GM19395 (cell line): ENCODE results near the gene RPL12.

ENCODE experiments used
- ATAC-seq: cut with Tn5 transposase; IDR thresholded peaks from one replicate; pipeline ENCODE4 v1.9.1; 2021; ENCODE audit warnings: mild to moderate bottlenecking, moderate library complexity; ENCODE audit not compliant: unreplicated experiment

The RPL12 gene

GRCh38 chr9:127444283-127444920, 6.8 kb downstream of the RPL12 start:
- ATAC-seq: no peak

DNA sequence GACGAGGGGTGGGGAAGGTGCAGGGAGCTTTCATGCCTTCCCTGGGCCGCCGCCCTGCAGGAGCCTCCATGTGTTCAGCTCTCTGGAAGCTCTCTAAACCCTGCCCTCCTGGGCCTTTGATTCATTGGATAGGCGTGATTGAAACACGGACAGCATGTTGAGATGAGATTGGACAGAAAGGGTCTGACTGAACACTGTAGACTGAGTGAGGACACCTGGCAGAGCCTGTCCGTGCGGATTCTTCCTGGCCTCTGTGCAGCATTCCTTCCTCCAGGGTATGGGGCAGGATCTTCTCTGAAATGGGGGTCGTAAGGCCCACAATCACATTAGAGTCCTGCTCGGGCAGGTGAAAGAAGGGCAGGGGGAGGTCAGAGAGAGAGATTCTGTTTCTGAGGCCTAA, 12.8 kb downstream of the RPL12 start:
- no peak for ATAC-seq

DNA sequence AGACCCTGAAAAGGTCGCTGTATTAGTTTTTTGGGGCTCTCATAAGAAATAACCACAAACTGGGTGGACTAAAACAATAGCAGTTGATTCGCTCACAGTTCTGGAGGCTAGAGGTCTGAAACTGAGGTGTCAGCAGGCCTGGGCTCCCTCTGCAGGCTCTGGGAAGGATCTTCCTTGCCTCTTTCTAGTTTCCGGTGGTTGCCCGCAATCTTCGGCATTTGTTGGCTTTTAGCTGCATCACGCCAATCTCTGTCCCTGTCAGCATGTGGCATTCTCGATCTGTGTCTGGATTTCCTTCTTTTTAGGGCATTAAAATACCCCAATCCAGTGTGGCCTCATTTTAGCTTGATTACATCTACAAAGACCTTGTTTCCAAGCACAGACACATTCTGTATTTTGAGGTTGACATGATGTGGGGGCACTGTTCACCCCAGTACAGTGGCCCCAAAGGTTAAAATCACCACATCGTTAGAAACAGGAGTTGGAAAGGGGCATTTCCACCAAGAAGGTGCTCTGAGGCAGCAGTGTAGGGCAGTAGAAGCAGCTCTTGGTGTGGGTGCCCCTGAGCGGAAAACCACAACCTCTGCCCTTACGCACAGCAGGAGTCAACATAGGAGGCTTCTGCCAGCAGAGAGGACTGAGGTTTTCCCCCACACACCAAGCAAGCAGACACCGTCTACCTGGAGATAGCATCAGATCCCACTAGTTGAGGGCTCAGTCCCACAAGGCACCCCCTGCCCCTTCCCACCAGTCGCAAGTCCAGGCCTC, 13.5 kb downstream of the RPL12 start:
- ATAC-seq: no peak

- no peak for ATAC-seq
Measured at GRCh38 chr9:127430415-127430814, 20.8 kb downstream of the RPL12 start.

- no peak for ATAC-seq
Measured at GRCh38 chr9:127428348-127428747, 22.9 kb downstream of the RPL12 start.

DNA sequence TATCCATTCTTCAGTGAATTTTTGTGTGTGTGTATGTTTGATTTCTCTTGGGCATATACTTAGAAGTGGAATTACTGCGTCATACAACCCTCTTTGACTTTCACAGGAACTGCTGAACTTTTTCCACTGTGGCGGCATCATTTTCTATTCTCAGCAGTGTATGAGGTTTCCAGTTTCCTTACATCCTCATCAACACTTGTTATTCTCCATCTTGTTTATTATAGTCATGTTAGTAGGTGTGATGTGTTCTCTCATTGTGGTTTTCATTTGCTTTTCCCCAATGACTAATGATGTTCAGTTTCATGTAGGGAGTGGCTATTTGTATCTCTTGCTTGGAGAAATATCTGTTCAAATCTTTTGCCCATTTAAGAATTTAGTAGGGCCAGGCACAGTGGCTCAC, 24.4 kb downstream of the RPL12 start:
- no peak for ATAC-seq

DNA sequence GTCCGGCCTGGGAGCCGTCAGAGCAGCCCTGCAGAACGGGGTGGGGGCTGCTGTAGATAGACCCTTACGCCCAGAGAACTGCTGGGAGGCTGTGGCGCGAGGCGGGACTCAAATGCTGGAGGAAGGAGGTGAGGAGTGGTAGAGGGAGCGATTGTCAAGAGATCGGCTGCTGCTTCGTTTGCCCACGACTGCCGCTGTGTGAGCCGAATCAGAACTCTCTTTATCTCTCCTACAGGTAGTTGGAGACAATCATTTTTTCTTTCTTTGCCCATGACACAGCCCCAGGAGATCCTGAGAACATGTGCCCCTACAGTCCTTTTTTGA, 26.6 kb downstream of the RPL12 start:
- peak; percentile 18 for ATAC-seq

DNA sequence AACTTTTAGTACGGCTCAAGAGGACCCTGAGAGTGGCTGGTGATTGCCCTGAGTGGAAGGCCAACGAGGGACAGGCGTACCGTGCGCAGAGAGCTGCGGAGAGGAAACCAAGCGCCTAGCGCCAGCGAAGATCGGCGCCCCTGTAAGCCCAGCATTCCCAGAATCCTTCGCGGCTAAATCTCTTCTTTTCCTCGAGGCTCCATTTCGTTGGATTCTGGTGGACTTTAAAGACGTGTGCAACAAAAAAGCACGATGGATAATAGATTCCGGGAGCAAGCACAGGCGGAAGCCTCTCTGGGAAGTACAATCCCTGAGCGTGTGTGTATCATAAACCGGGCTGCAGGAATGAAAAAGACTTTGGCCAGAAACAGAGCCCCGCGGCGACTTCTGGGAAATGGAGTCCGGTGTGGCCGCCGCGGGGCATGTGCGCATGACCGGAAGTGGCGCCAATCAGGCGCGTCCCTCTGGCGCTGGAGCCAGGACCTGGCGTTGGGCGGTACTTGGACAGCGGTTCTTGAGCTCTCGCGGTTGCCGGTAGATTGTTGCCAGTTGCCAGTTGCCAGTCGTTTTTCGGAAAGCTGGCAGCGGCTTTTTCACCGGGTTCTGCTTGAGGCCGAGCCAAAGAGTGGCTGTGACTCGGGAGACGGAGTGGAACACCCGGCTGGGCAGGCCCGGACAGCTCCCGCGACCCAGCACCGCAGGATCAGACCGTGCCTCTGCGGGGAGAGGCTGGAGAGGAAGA, 27.1 kb downstream of the RPL12 start, which contains the start of gene ZNF79:
TSS of gene ZNF79 (plus strand) at position 449 of the 742 bp plus-strand sequence. CDS start 406 bp downstream, outside the sequence.
- ATAC-seq: peak; percentile 85

- peak; percentile 18 for ATAC-seq
Measured at GRCh38 chr9:127423476-127423933, 27.7 kb downstream of the RPL12 start.

GRCh38 chr9:127422787-127423186, 28.4 kb downstream of the RPL12 start:
- ATAC-seq: no peak

GRCh38 chr9:127422133-127422782, 28.9 kb downstream of the RPL12 start:
- no peak for ATAC-seq

- no peak for ATAC-seq
Measured at GRCh38 chr9:127421057-127421456, 30.1 kb downstream of the RPL12 start.

DNA sequence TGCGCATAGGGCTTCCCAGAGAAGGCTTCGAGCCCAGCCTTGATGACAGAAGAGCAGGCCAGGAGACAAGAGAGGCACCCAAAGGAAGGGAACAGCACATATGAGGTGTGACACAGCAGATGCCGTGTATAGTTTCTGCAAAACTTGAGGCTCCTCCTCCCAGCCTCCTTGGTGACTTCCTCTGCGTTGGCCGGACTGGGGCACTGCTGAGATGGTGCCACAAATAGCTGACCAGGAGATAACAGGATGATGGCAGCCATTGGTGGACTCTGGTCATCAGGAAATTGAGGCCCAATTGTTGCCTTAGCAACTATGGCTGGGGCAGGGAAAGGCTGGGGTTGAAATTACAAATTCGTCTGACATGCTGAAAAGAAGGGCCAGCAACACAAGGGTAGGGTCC, 31.9 kb downstream of the RPL12 start:
- no peak for ATAC-seq

DNA sequence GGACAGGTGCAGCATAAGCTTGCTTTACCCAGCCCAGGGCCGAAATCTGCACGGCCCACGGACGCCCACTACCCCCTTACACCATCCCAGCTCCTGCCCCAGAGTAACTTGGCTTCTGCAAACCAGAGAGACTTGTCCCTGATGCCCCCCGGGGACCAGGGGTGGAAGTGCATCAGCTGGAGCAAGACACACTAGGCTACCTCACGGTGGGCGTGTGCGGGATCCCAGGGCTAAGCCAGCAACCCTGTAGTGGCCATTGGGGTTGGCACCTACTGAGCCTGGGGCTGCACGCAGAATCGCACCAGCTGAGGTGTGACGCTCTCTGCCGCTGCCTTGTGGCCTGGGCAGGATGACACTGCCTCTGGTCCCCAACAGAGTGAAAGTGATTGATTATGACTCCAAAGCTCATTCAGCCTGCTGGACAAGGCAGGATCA, 33.2 kb downstream of the RPL12 start:
- ATAC-seq: no peak

DNA sequence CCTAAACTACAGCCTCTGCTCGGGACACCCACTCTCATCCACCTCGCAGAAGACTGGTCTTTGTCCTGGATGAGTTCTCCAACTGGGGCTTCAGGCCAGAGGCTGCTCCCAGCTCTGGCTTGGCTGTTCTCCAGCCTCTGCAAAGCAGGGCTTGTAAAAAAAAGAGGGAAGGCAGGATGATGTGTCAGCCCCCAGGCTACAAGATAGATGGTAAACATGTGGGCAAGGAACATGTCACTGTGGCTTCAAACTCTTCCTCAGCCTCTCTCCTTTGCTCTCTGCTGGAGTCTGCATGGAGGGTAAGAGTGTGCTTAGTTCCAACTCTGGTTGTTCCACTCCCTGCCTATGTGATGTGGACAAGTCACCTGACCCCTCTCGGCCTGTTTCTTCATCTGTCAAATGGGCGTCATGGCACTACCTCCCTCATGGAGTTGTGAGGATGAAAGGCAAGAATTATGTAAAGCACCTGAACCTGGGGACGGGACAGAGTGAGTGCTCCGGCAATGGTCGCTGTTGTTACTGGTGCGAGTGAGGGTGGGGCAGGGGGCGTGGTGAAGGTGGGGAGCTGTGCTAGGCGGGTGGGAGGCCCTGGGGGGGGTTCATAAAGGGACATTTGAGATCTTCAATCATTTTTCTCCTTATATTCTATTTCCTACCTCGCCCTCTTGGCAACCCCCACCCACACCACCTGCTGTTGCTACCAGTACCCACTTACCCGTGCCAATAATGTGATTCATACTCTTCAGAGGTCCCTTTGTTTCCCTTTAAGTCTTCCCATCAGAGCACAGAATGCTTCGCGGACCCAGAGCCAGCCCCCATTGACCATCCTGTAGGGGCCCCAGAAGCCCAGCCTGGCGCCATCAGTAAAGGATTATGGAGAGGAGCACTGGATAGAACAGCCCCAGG, 33.8 kb downstream of the RPL12 start:
- ATAC-seq: no peak

DNA sequence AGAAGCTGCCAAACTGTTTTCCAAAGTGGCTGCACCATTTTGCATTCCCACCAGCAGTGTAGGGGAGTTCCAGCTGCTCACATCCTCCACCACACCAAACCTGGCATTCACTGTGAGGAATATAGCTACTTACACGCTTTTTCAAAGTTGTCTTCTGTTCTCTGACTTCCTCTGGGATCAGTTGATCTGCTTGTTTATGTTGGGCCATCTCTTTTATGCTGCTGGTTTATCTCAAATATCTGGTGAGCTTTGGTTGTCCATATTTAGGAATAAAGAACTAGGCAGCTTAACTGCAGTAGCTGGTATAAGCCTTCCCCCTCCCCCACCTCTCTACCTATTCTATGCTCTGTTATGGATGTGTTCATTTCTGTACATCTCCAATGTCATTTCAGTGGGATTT, 35.5 kb downstream of the RPL12 start:
- ATAC-seq: no peak

DNA sequence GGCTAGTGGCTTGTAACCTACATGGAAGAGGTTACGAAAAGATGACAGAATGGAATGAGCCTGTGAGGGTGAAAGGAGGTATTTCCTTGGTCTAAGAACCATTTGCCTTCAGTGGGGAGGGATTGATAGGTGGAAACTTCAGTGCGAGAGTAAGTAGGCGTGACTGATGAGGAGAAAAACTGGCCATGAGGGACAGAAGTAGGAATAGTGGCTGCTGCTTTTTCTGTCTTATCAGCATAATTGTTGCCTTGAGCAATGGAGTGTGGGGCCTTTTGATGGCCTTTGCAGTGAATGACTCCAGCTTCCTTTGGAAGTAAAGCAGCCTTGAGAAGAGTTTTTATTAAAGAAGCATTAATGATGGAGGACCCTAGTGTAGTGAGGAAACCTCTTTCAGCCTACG, 36.1 kb downstream of the RPL12 start:
- no peak for ATAC-seq

DNA sequence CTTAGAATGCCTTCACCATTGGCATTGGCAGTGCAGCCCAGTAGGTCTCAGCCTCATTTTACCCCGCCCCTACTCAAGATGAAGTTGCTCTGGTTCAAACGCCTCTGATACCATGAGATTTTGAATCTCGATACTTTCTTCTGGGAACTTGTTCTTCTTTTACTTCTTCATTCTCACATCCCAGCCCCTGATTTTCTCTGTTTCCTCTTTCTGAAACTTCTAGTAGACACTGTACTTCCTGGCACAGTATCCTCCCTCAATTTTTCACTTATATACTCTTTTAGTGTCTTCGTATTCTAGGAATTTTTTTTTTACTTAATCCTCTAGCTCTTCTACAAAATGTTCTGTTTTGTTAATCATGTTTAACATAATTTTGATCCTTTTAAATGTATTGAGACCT, 40.1 kb downstream of the RPL12 start:
- no peak for ATAC-seq

- no peak for ATAC-seq
Measured at GRCh38 chr9:127407492-127407843, 43.7 kb downstream of the RPL12 start.

DNA sequence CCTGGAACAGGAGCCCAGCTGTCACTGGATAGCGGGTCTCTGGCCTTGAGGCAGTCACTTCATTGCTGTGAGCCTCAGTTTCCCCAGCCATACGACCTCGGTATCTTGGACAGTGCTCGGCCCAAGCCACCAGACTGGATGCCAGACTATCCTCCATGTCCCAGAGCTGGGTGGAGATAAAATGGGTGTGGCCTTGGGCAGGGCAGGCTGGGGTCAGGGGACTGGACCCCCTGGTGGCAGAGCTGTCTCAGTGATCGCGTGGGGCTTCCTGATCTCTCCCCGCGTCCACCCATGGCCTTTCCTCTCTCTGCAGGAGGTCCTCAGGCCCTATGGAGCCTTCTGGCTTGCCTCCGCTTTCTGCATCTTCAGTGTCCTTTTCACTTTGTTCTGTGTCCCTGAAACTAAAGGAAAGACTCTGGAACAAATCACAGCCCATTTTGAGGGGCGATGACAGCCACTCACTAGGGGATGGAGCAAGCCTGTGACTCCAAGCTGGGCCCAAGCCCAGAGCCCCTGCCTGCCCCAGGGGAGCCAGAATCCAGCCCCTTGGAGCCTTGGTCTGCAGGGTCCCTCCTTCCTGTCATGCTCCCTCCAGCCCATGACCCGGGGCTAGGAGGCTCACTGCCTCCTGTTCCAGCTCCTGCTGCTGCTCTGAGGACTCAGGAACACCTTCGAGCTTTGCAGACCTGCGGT, 44.3 kb downstream of the RPL12 start:
- ATAC-seq: no peak
